ENCODE data around the gene CHKB.

Gene CHKB

GRCh38 chr22:50529897-50530579 lies 52.6 kb downstream of the CHKB start, which contains the start of gene TYMP:
TYMP (minus strand) TSS chr22:50530012; CDS start chr22:50529709, 303 bp downstream.
- Mint-ChIP-seq H3K4me1 (peaks cover 39% of the 10 kb centered on the region), H3K4me3 (peak within 1 kb of the TSS; percentile 70), H3K9me3 (no peaks in the 10 kb centered on the region), H3K27ac (no peak within 1 kb of the TSS), H3K27me3 (ENCODE audit: low read depth, poor library complexity) (peaks cover 52% of the 10 kb centered on the region), H3K36me3 (ENCODE audit: low read depth) (peaks cover 8% of the 10 kb centered on the region)
- DNase-seq = peak; percentile 42
- no peak for TF ChIP-seq CTCF (IDR thresholded peaks at IDR 0.05)

- Mint-ChIP-seq H3K4me3 (no peak overlapping the region), H3K27me3 (ENCODE audit: low read depth, poor library complexity) (peaks cover 52% of the 10 kb centered on the region), H3K4me1 (peaks cover 40% of the 10 kb centered on the region), H3K9me3 (no peaks in the 10 kb centered on the region), H3K36me3 (ENCODE audit: low read depth) (peaks cover 10% of the 10 kb centered on the region), H3K27ac (no peak overlapping the region)
- TF ChIP-seq CTCF (IDR thresholded peaks at IDR 0.05) = no peak
- DNase-seq = no peak
Measured at GRCh38 chr22:50529416-50529896, 53.2 kb downstream of the CHKB start.

All from nephron progenitor cell (in vitro differentiated cells).